Fibroblast of mammary gland (primary cell): ENCODE data around the gene HCN3.

Source experiments
- DNase-seq: peaks from one replicate; pipeline ENCODE4 v3.0.0-alpha.2; 2010; ENCODE audit warnings: low read depth
- H3K4me3 ChIP-seq: 2 replicates; pipeline ENCODE4 v1.5.1; 2011; ENCODE audit warnings: low read depth, mild to moderate bottlenecking, low read length, moderate library complexity; ENCODE audit not compliant: control insufficient read depth
- CTCF ChIP-seq: conservative IDR thresholded peaks from 2 replicates; pipeline ENCODE4 v1.5.1; 2011; ENCODE audit warnings: low read depth, low read length, inconsistent platforms; ENCODE audit not compliant: control insufficient read depth, insufficient read depth

HCN3 gene

GRCh38 chr1:155277902-155278688, 832 bp downstream of the HCN3 start:
- DNase-seq: peak; percentile 12
- H3K4me3 ChIP-seq: peak overlapping the region; percentile 58
- TF ChIP-seq CTCF: no peak

- no peak for DNase-seq
- TF ChIP-seq CTCF: no peak
- no peak overlapping the region for H3K4me3 ChIP-seq
These were observed 1.5 kb downstream of the HCN3 start for GRCh38 chr1:155278689-155279160.

- TF ChIP-seq CTCF: no peak
- no peak overlapping the region for H3K4me3 ChIP-seq
These were observed 2.0 kb downstream of the HCN3 start for GRCh38 chr1:155279268-155279667.

GRCh38 chr1:155282488-155283091, 5.3 kb downstream of the HCN3 start:
- TF ChIP-seq CTCF: no peak
- no peak overlapping the region for H3K4me3 ChIP-seq
- DNase-seq: no peak

More at GRCh38 chr1:155279268-155279667, 2.0 kb downstream of the HCN3 start:
- no peak for DNase-seq

GRCh38 chr1:155284476-155284875, 7.2 kb downstream of the HCN3 start:
- H3K4me3 ChIP-seq: no peak overlapping the region
- no peak for TF ChIP-seq CTCF
- no peak for DNase-seq

GRCh38 chr1:155285063-155285462, 7.8 kb downstream of the HCN3 start:
- H3K4me3 ChIP-seq: no peak overlapping the region
- no peak for DNase-seq

More at GRCh38 chr1:155285063-155285462, 7.8 kb downstream of the HCN3 start:
- no peak for TF ChIP-seq CTCF
